K562 (cell line): Measurements from ENCODE around the gene TMA16.

Experiments used
- ARID1B ChIP-seq: fragments of 450-650 bp; IDR thresholded peaks from 2 replicates; pipeline ENCODE4 v1.6.1; 2016; ENCODE audit warnings: antibody characterized with exemption, mild to moderate bottlenecking, inconsistent platforms
- CREB1 ChIP-seq, 2 experiments: sonication (generic) in 1 of 2; formaldehyde crosslinking in 1 of 2; IDR thresholded peaks; 2 replicates each; pipeline versions ENCODE4 v1.6.1 to v1.8.0; 2012 to 2022; ENCODE audit warnings: inconsistent platforms in 1 of 2, mild to moderate bottlenecking in 1 of 2, missing genetic modification reagents in 1 of 2, moderate library complexity in 1 of 2
- E2F4 ChIP-seq: sonication (generic); formaldehyde crosslinking; IDR thresholded peaks from 2 replicates; pipeline ENCODE4 v1.8.0; 2022; ENCODE audit warnings: mild to moderate bottlenecking, low read depth, missing genetic modification reagents
- ESRRA ChIP-seq: fragments of 450-650 bp; IDR thresholded peaks from 2 replicates; pipeline ENCODE4 v1.6.1; 2014; ENCODE audit warnings: low read depth, mild to moderate bottlenecking, moderate library complexity, borderline replicate concordance
- KDM1A ChIP-seq, 2 experiments: fragments of 450-650 bp; IDR thresholded peaks; 2 replicates each; pipeline ENCODE4 v1.6.1; 2016; ENCODE audit warnings: mild to moderate bottlenecking in 2 of 2
- PKNOX1 ChIP-seq: fragments of 450-650 bp; IDR thresholded peaks from 2 replicates; pipeline ENCODE4 v1.6.1; 2016
- POLR2A ChIP-seq: fragments of 450-650 bp; conservative IDR thresholded peaks from 2 replicates; pipeline ENCODE4 v1.6.1; 2016
- SMARCC2 ChIP-seq: fragments of 450-650 bp; IDR thresholded peaks from 2 replicates; pipeline ENCODE4 v1.6.1; 2017; ENCODE audit warnings: antibody characterized with exemption, moderate library complexity, mild to moderate bottlenecking, low read depth
- TEAD4 ChIP-seq, 2 experiments: sonication (generic) in 1 of 2; formaldehyde crosslinking in 1 of 2; IDR thresholded peaks; 2 replicates each; pipeline versions ENCODE4 v1.6.1 to v1.8.0; 2012 to 2022; ENCODE audit warnings: borderline replicate concordance in 1 of 2, inconsistent platforms in 1 of 2, low read length in 1 of 2, mild to moderate bottlenecking in 1 of 2, missing genetic modification reagents in 1 of 2
- ZNF449 ChIP-seq: fragments of 250-450 bp; sonication (Bioruptor Pico); IDR thresholded peaks from 2 replicates; pipeline ENCODE4 v1.8.0; 2022; ENCODE audit warnings: moderate library complexity, mild to moderate bottlenecking, inconsistent platforms
- ZNF639 ChIP-seq, 2 experiments: fragments of 200-800 bp in 1 of 2; sonication (Bioruptor generic) in 1 of 2; sonication (generic) in 1 of 2; formaldehyde crosslinking in 1 of 2; IDR thresholded peaks in 1 of 2; conservative IDR thresholded peaks in 1 of 2; 2 replicates each; pipeline versions ENCODE4 v1.5.0 to v1.6.1; 2016 to 2020; ENCODE audit warnings: missing compliant biosample characterization in 1 of 2, missing genetic modification characterization in 1 of 2, missing genetic modification reagents in 1 of 2

GRCh38 chr4:163556177-163556576 lies 61.7 kb downstream of the TMA16 start:
- TF ChIP-seq PKNOX1 (no peak), ARID1B (no peak), ZNF449 (CRISPR knock-in tag) (no peak), TEAD4 (IDR thresholded peaks at IDR 0.05; ENCODE audit: low read length) (no peak), TEAD4 (CRISPR knock-in tag; IDR thresholded peaks at IDR 0.05; ENCODE audit: borderline replicate concordance) (no peak), KDM1A (IDR thresholded peaks at IDR 0.05) (no peak), ESRRA (no peak), SMARCC2 (no peak), POLR2A (no peak), E2F4 (no peak), ZNF639 (CRISPR knock-in tag; conservative IDR thresholded peaks at IDR 0.05 in 1 of 2, IDR thresholded peaks at IDR 0.05 in 1 of 2) (no peak), CREB1 (IDR thresholded peaks at IDR 0.05) (no peak), CREB1 (CRISPR knock-in tag; IDR thresholded peaks at IDR 0.05) (no peak)
